Esophagus muscularis mucosa (tissue), 4 donors: ENCODE data around the gene CRACR2B.
A peak's percentile ranks its signal among the peaks of the same experiment; 100 is the strongest.

Source experiments
- CTCF ChIP-seq, 3 experiments: fragments of 200-600 bp in 2 of 3; fragments of 450-650 bp in 1 of 3; sonication (generic) in 2 of 3; IDR thresholded peaks; one replicate each; pipeline ENCODE4 v1.5.1; 2017 to 2019; ENCODE audit warnings: antibody characterized with exemption in 3 of 3, mild to moderate bottlenecking in 2 of 3, moderate library complexity in 1 of 3
- EP300 ChIP-seq: sonication (generic); formaldehyde crosslinking; IDR thresholded peaks from one replicate; pipeline ENCODE4 v1.6.1; 2017; ENCODE audit warnings: antibody characterized with exemption
- POLR2A ChIP-seq: fragments of 450-650 bp; IDR thresholded peaks from one replicate; pipeline ENCODE4 v1.6.1; 2017; ENCODE audit warnings: antibody characterized with exemption, moderate library complexity, mild to moderate bottlenecking, low read depth
- POLR2AphosphoS5 ChIP-seq, 2 donors: sonication (generic); formaldehyde crosslinking; IDR thresholded peaks; one replicate each; pipeline ENCODE4 v1.6.1; 2017; ENCODE audit warnings: antibody characterized with exemption in 2 of 2

GRCh38 chr11:833849-834311 is 6.2 kb downstream of the CRACR2B start:
- TF ChIP-seq POLR2AphosphoS5 (IDR thresholded peaks at IDR 0.05): peak; percentile 45 to 51
- TF ChIP-seq CTCF (IDR thresholded peaks at IDR 0.05): no peak
- no peak for TF ChIP-seq EP300
- no peak for TF ChIP-seq POLR2A
